HS-27A (cell line): Measurements from ENCODE around the gene CCT6B.
"Not testable (repeated sequence)": the region's sequence is repeated elsewhere in the genome, so short reads cannot be mapped to it uniquely, and the experiment has no call there.

Experiments used
- DNase-seq: peaks from one replicate; pipeline ENCODE4 v3.0.0-alpha.2; 2012; ENCODE audit warnings: low read depth, missing footprints

Gene CCT6B

GRCh38 chr17:34979650-34980352 lies 18.5 kb upstream of the CCT6B start:
- DNase-seq, result no peak

GRCh38 chr17:34979153-34979552 lies 17.9 kb upstream of the CCT6B start:
- no peak for DNase-seq

DNA sequence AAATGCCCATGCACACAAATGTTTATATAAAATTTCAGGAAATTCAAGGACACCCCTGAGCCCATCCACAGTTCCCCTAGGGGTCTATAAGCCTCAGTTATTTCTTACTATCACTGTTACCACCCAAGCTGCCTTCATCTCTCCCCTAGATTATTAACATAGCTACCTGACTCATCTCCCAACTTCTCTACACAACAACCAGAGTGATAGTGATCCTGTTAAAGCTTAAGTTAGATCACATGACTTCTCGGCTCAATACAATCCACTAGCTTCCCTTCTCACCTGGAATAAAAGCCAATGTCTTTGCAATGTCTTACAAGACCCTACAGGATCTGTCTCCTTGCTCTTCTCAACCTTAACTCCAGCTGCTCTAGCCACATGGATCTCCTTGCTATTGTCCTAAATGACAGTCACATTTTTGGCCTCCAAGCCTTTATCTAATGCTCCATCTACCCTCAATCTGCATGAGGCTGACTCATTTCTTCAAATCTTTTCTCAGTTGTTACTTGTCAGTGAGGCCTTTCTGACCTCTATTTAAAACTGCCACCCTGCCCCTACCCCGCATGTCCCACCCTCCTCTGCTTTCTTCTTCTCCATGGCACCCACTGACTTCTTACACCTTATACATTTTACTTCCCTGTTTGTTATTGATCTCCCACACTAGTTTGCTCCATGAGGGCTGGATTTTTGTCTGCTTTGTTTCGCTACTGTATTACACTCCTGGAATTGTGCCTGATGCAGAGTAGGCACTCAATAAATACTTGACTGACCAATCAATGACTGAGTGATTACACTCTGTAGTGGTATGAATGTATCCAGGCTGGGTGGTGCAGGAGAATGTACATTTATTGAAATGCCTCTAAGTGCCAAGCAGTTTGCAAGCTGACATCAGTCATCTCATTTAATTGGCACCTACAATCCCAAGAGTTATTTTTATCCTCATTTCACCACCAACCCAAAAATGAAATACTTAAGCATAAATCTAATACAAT lies 13.8 kb upstream of the CCT6B start:
- no peak for DNase-seq

- DNase-seq, result no peak
Observed at GRCh38 chr17:34974179-34974578, 12.9 kb upstream of the CCT6B start.

DNA sequence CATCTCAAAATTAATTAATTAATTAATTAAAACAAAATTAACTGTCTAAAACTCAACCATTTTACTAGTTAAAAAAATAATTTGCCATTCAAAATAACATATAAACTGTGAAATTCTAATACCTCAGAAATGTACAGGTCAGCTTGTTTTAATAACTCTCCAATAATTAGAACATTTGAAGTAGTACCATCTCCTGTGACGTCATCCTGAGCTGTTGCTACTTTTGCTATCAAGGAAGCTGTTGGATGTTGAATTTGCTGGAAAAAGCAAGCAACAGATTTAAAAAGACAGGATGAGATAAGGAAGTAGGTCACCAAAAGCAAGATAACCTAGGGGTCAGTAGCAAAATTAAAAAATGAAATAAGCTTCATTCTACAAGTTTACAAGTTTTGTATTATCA lies 2.8 kb downstream of the CCT6B start:
- no peak for DNase-seq

- DNase-seq, result not testable (repeated sequence)
Observed at GRCh38 chr17:34950780-34951179, 10.5 kb downstream of the CCT6B start.

DNA sequence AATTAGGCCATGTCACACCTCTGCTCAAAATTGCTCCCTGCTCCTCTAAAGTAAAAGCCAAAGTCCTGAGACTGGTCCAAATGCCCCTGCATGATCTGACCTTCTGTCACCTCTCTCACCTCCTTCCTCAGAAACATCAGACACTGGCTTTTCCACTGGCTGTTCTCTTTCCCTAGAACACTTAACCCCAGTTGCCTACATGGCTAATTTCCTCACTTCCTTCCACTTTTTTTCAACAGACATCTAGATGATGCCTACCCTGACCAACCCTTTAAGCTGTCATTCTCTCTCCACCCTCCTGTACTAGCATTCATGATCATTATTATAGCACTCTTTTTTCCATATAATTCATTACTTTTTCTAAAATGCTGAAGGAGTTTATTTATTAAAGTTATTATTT lies 31.0 kb downstream of the CCT6B start:
- DNase-seq, result no peak

GRCh38 chr17:34926661-34927060 lies 34.6 kb downstream of the CCT6B start:
- no peak for DNase-seq

GRCh38 chr17:34920676-34921075 lies 40.6 kb downstream of the CCT6B start:
- no peak for DNase-seq

DNA sequence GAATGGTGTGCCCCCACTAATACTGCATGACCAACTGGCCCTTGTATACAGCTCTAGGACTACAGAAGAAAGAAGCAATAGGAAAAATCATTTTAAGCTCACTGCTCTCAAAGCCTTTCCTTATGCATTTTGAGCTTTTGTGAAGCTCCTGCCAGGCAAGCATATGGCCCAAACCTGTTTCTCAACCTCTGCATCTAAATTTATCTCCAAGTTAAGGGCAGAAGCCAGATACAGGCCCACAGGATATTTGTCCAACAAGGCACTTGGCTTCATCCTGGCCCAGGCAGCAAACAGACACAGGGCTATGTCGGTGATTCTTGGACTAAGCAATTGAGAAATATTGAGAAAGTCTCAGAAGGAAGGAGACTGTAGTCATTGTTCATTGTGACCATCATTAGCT lies 43.9 kb downstream of the CCT6B start:
- DNase-seq, result no peak

DNA sequence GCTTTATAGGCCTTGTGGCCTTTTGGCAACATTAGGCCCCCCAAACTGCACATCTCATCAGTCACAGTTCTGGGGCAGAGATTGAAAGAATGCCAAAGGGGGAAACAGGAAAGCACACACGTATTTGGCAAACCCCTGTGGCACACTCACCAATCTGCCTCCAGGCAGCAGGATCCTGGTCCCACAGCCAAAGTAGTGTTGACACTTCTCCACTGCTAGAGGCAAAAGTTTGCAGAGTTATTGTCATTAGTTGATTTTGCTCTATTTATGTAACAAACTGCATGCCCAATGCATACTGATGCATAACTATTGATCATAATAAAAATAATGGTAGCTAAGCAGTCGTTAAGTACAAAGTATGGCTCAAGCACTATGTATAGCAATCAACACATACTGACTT lies 45.1 kb downstream of the CCT6B start:
- no peak for DNase-seq

DNA sequence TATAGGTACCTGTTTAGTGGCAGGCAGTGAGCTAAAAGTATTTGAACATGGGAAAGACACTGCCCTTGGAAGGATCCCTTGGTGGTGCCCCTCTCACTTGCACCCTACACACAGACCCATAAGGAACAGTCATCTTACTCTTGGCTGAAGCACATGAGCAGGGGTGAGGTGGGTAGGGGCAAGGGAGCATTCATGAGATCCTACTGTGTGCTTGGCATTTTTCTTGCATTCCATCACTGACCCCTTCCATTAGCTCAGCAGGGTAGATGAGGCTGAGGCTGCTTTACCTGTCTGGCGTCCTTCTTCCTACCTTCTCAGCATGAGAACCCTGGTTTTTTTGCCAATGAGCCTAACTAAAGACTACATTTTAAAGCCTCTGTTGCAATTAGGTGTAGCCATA lies 48.3 kb downstream of the CCT6B start:
- DNase-seq, result no peak

GRCh38 chr17:34909040-34909439 lies 52.2 kb downstream of the CCT6B start:
- no peak for DNase-seq

GRCh38 chr17:34902831-34903547 lies 58.3 kb downstream of the CCT6B start:
- DNase-seq, result no peak

DNA sequence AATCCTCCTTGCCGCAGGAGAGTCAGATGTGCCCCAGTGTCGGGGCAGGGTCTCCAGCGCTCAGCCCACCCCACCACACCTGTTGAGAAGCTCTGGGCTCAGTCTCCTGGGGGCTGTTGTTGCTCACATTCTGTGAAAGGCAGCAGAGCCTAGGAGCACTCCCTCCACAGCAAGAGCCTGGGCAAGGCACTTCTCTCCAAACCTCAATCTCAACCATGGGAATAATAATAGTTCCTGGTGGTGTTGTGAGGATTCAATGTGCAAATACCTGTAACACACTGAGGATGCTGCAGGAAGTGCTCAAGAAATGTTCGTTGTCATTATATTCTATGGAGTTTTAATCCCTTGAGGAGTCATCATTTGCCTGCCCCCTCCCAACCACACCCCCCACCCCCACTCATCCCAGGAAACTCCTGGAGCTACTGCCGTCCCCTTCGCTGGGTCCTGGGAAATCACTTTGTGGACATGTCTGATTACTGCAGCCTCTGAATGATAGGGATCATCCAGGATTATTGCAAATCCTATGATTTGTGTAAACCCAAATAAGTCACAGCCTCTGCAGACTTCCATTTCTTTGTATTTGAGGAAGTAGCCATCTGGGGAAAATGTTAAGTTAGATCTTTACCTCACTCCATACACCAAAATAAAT lies 61.5 kb downstream of the CCT6B start:
- DNase-seq, result no peak

- no peak for DNase-seq
Observed at GRCh38 chr17:34895383-34895782, 65.9 kb downstream of the CCT6B start.

GRCh38 chr17:34894964-34895363 lies 66.3 kb downstream of the CCT6B start:
- no peak for DNase-seq

DNA sequence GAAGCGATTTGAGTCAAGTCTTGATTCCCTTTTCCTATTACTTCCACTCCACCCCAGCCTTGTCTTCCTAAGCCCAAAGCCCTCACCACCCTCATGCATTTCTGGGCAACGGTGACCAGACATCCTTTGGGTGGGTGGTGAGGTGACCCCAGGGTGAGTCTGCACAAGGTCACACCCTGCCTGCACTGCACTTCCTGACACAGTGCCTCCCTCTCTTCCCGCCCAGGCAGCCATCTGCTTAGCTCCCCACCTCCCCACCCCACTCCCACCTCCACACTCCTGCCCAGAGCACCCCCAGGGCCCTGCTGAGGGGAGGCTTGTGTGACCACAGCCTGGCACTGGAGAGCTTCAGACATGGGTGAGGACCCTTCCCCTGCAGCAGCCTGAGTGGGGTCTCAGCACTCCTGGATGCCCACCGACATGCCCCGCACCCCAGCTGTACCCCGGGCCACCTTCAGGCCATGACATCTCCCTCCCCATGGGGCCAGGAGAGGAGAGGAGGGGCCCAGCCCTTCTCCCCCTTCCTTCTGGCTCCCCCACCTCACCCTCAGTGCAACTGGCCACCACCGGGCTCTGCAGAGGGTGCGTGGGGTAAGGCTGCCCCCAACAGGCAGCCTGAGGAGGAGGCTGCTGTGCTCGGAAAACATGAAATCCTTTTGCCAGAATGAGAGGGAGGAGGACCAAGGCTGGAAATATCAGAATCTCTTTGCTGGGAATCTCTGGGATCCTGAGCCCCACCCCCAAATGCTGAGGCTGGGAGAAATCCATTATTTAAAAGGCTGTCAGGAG lies 68.6 kb downstream of the CCT6B start:
- DNase-seq, result no peak

- no peak for DNase-seq
Observed at GRCh38 chr17:34886831-34887230, 74.4 kb downstream of the CCT6B start.

DNA sequence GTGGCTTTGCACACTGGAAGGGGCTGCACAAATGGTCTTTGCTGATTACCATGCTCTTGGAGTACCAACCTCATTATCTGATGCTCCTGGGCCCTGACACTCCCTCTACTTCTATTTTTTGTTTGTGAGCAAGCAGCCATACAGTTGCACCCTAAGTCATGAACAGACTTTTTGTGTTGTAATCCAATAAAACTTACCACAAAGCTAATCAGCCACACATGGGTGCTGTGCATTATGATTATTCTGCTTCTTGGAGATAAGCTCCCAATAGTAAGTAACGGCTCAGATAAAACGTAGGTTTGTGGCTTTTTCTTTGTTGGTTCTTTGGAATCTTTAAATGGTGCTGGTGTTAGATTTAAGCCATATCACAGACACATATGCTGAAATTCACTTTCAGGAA lies 76.2 kb downstream of the CCT6B start:
- DNase-seq, result no peak

DNA sequence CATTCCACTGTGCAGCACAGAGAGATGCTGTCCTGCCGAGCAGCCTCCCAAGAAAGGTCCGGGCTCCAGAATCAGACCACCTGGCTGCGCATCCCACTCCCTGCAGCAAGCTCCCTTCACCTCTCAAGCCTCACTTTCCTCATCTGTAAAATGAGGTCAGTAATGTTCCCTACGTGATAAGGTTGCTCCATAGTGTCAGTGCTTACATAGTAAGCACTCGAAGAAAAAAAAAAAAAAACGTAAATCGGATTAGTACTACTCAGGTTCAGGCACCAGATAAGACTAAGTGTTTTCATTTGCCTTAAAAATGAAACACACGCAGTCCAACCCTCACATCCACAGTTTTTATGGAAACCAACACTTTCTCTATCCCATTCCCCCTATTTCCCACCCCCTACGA lies 76.7 kb downstream of the CCT6B start:
- no peak for DNase-seq
